NCI-H146 treated with DMSO at 0.1 percent for 48 hours (cell line): ENCODE results near the gene PTPRN2.
A peak's percentile ranks its signal among the peaks of the same experiment; 100 is the strongest.
"Not testable (repeated sequence)": the region's sequence is repeated elsewhere in the genome, so short reads cannot be mapped to it uniquely, and the experiment has no call there.

Source experiments
- DNase-seq: peaks from one replicate; lab custom pipeline; 2025; ENCODE audit not compliant: unreplicated experiment; lab: John Stamatoyannopoulos, UW

Gene PTPRN2

GRCh38 chr7:157849726-157850125, 737.9 kb downstream of the PTPRN2 start:
- no peak for DNase-seq

GRCh38 chr7:157849341-157849596, 738.4 kb downstream of the PTPRN2 start:
- no peak for DNase-seq

GRCh38 chr7:157848508-157849340, 738.9 kb downstream of the PTPRN2 start:
- DNase-seq, result no peak

- DNase-seq, result not testable (repeated sequence)
These were observed 739.7 kb downstream of the PTPRN2 start for GRCh38 chr7:157847756-157848487.

GRCh38 chr7:157846746-157847145, 740.9 kb downstream of the PTPRN2 start:
- DNase-seq, result not testable (repeated sequence)

GRCh38 chr7:157846271-157846670, 741.4 kb downstream of the PTPRN2 start:
- no peak for DNase-seq

GRCh38 chr7:157845203-157845835, 742.3 kb downstream of the PTPRN2 start:
- DNase-seq, result no peak

GRCh38 chr7:157844611-157845010, 743.0 kb downstream of the PTPRN2 start:
- DNase-seq, result no peak

GRCh38 chr7:157844141-157844540, 743.5 kb downstream of the PTPRN2 start:
- DNase-seq, result no peak

- DNase-seq, result no peak
These were observed 744.1 kb downstream of the PTPRN2 start for GRCh38 chr7:157843336-157844140.

- DNase-seq, result no peak
These were observed 745.8 kb downstream of the PTPRN2 start for GRCh38 chr7:157841773-157842370.

- DNase-seq, result peak; percentile 40
These were observed 746.5 kb downstream of the PTPRN2 start for GRCh38 chr7:157840914-157841772.

GRCh38 chr7:157840174-157840913, 747.3 kb downstream of the PTPRN2 start:
- no peak for DNase-seq

- no peak for DNase-seq
These were observed 747.9 kb downstream of the PTPRN2 start for GRCh38 chr7:157839672-157840167.

GRCh38 chr7:157839226-157839625, 748.4 kb downstream of the PTPRN2 start:
- DNase-seq, result no peak

- no peak for DNase-seq
These were observed 750.1 kb downstream of the PTPRN2 start for GRCh38 chr7:157837561-157837960.

GRCh38 chr7:157837047-157837446, 750.6 kb downstream of the PTPRN2 start:
- DNase-seq, result no peak

- no peak for DNase-seq
These were observed 753.0 kb downstream of the PTPRN2 start for GRCh38 chr7:157834501-157835163.
